ENCODE results near the gene LUC7L2. TPM values are rescaled to one million over a fixed set of nuclear protein-coding genes. Genes with fewer than 3 reads are reported as not detected.

LUC7L2 gene
- total and polyA plus RNA-seq, 2 of the 8 experiments (the other 6 are each of a cell fraction or from before 2014, with no cell fraction given): 22.9 to 67.8 TPM

- Histone ChIP-seq H3K4me1 (replicated peaks in 1 of 4; ENCODE audit: control insufficient read depth in 3 of 4, insufficient read depth in 4 of 4, low read length in 3 of 4) (no peaks in the 10 kb centered on the region), H3K79me1 (ENCODE audit: low read depth, low read length) (no peaks in the 10 kb centered on the region), H3K36me3 (ENCODE audit: control insufficient read depth in 2 of 4, insufficient read depth in 4 of 4, low read length in 3 of 4) (peaks cover 12 to 81% (median 52%) of the 10 kb centered on the region in 4 experiments), H3K4me3 (ENCODE audit: extremely low read depth in 1 of 4, insufficient read depth in 2 of 4, low read depth in 3 of 4, low read length in 4 of 4) (no peak overlapping the region), H3K14ac (ENCODE audit: insufficient read length) (no peak overlapping the region), H3K9ac (replicated peaks in 1 of 4; ENCODE audit: extremely low read depth in 1 of 4, low read depth in 3 of 4, low read length in 3 of 4) (no peak overlapping the region), H4K8ac (ENCODE audit: extremely low read depth, insufficient read depth, low read length) (no peak overlapping the region), H4K20me1 (replicated peaks in 1 of 2; ENCODE audit: control insufficient read depth in 1 of 2, insufficient read depth in 2 of 2, low read length in 2 of 2) (peaks cover 0 to 3% of the 10 kb centered on the region in 2 experiments), H4K5ac (ENCODE audit: insufficient read length, low read depth, low read length) (no peak overlapping the region), H3K18ac (ENCODE audit: extremely low read depth, low read length) (no peak overlapping the region), H2AK5ac (ENCODE audit: low read depth, low read length) (no peak overlapping the region), H3K23ac (ENCODE audit: insufficient read length) (no peak overlapping the region), H3K27ac (ENCODE audit: low read depth, low read length) (no peak overlapping the region), H3K9me3 (ENCODE audit: insufficient read depth in 2 of 2, low read depth in 1 of 2, low read length in 1 of 2) (no peaks in the 10 kb centered on the region), H2BK5ac (ENCODE audit: low read depth, low read length) (no peak overlapping the region), H3K79me2 (ENCODE audit: control insufficient read depth in 1 of 2, insufficient read depth in 2 of 2, low read length in 2 of 2) (no peaks in the 10 kb centered on the region), H2BK120ac (replicated peaks; ENCODE audit: low read depth, low read length) (no peak overlapping the region), H2BK12ac (ENCODE audit: low read depth, low read length) (no peak overlapping the region), H3K23me2 (ENCODE audit: low read depth, low read length) (no peaks in the 10 kb centered on the region), H2AFZ (ENCODE audit: low read length) (no peak overlapping the region), H2BK15ac (ENCODE audit: low read length) (no peak overlapping the region), H4K91ac (replicated peaks; ENCODE audit: insufficient read length, low read length) (no peak overlapping the region), H3K4me2 (ENCODE audit: insufficient read depth in 1 of 2, low read depth in 2 of 2, low read length in 2 of 2) (no peak overlapping the region), H3K27me3 (replicated peaks in 1 of 4; ENCODE audit: control insufficient read depth in 3 of 4, extremely low read depth in 1 of 4, insufficient read depth in 3 of 4, low read length in 3 of 4) (no peaks in the 10 kb centered on the region), H3K56ac (replicated peaks; ENCODE audit: insufficient read length, low read depth, low read length) (no peak overlapping the region), H2BK20ac (ENCODE audit: low read length) (no peak overlapping the region), H3K4ac (replicated peaks; ENCODE audit: insufficient read length, low read depth, low read length) (no peak overlapping the region)
- ChIA-PET POLR2A (ENCODE audit: partially characterized antibody) (no interaction called here), CTCF (ENCODE audit: partially characterized antibody) (no interaction called here)
- TF ChIP-seq KDM4A (IDR thresholded peaks at IDR 0.05; ENCODE audit: low read depth, low read length, severe bottlenecking) (no peak), POLR2A (IDR thresholded peaks at IDR 0.05; ENCODE audit: control extremely low read depth in 1 of 2, low read depth in 2 of 2, low read length in 2 of 2) (no peak), NRF1 (IDR thresholded peaks at IDR 0.05; ENCODE audit: low read depth, low read length) (no peak), GTF2F1 (IDR thresholded peaks at IDR 0.05; ENCODE audit: borderline replicate concordance, low read depth, low read length) (no peak), JUND (IDR thresholded peaks at IDR 0.05; ENCODE audit: low read length) (no peak), CTCF (IDR thresholded peaks at IDR 0.05; ENCODE audit: control extremely low read depth in 1 of 3, insufficient read depth in 1 of 3, low read depth in 1 of 3, low read length in 3 of 3) (no peak), RXRA (IDR thresholded peaks at IDR 0.05; ENCODE audit: insufficient read depth, low read depth, low read length) (no peak), RAD21 (IDR thresholded peaks at IDR 0.05 in 1 of 2, conservative IDR thresholded peaks at IDR 0.05 in 1 of 2; ENCODE audit: low read depth in 2 of 2, low read length in 2 of 2) (no peak)
- FAIRE-seq (no peak), DNase-seq (ENCODE audit: low read depth in 1 of 2, low spot score in 2 of 2) (no peak)
- WGBS, 2 experiments (ENCODE audit: extremely low coverage in 1 of 2, insufficient coverage in 1 of 2, insufficient read length in 1 of 2, insufficient replicate concordance in 2 of 2, low coverage in 1 of 2, low lambda C conversion rate in 2 of 2, missing lambda C conversion rate in 1 of 2): 95% methylated on average over 2 of the region's 2 CpGs; no CpG with 5 or more reads in 1 of the 2 experiments
These were observed 43.9 kb downstream of the LUC7L2 start for GRCh38 chr7:139403601-139404000.

Measured in H1 (cell line).